Neural cell (in vitro differentiated cells): ENCODE data around the gene PTRH2. TPM values are rescaled to one million over a fixed set of nuclear protein-coding genes. Genes with fewer than 3 reads are reported as not detected.

ENCODE experiments used
- H2AFZ ChIP-seq: fragments of 200-600, 300-800 bp; sonication (generic), shearing (Covaris generic); 2 replicates; pipeline ENCODE4 v1.6.0; 2014; ENCODE audit warnings: low read depth, mild to moderate bottlenecking, antibody characterized with exemption, low read length, moderate library complexity
- H3F3A ChIP-seq: fragments of 200-600 bp; shearing (Covaris generic); 2 replicates; pipeline ENCODE4 v1.6.1; 2016; ENCODE audit warnings: mild to moderate bottlenecking, moderate library complexity, mixed read lengths, antibody characterized with exemption, low read length; ENCODE audit not compliant: insufficient read depth, poor library complexity, severe bottlenecking
- H3K27ac ChIP-seq: fragments of 200-600, 300-800 bp; sonication (generic), shearing (Covaris generic); 2 replicates; pipeline ENCODE4 v1.5.1; 2014; ENCODE audit warnings: mild to moderate bottlenecking, low read length, moderate library complexity
- H3K27me3 ChIP-seq: fragments of 300-800, 200-600 bp; sonication (generic), shearing (Covaris generic); 2 replicates; pipeline ENCODE4 v1.6.0; 2014; ENCODE audit warnings: mild to moderate bottlenecking, low read depth, low read length, moderate library complexity; ENCODE audit not compliant: insufficient read depth
- H3K36me3 ChIP-seq: fragments of 300-800, 200-600 bp; sonication (generic), shearing (Covaris generic); 2 replicates; pipeline ENCODE4 v1.5.1; 2014; ENCODE audit warnings: mild to moderate bottlenecking, antibody characterized with exemption, low read length, moderate library complexity; ENCODE audit not compliant: insufficient read depth
- H3K4me2 ChIP-seq: fragments of 300-800, 200-600 bp; sonication (generic), shearing (Covaris generic); 2 replicates; pipeline ENCODE4 v1.6.0; 2014; ENCODE audit warnings: mild to moderate bottlenecking, low read length
- H3K4me3 ChIP-seq: fragments of 300-800, 200-600 bp; sonication (generic), shearing (Covaris generic); 2 replicates; pipeline ENCODE4 v1.5.1; 2014; ENCODE audit warnings: mild to moderate bottlenecking, low read length, moderate library complexity
- H3K79me2 ChIP-seq: fragments of 200-600 bp; shearing (Covaris generic); replicated peaks from 2 replicates; pipeline ENCODE4 v1.6.0; 2014; ENCODE audit warnings: mild to moderate bottlenecking, low read length, moderate library complexity; ENCODE audit not compliant: insufficient read depth
- H3K9ac ChIP-seq: fragments of 300-800, 200-600 bp; sonication (generic), shearing (Covaris generic); 2 replicates; pipeline ENCODE4 v1.6.1; 2016; ENCODE audit warnings: mild to moderate bottlenecking, low read length, mixed read lengths
- H3K9me2 ChIP-seq: fragments of 200-600 bp; shearing (Covaris generic); 2 replicates; pipeline ENCODE4 v1.6.1; 2016; ENCODE audit warnings: mild to moderate bottlenecking, low read length, mixed read lengths; ENCODE audit not compliant: insufficient read depth
- H3K9me3 ChIP-seq: fragments of 200-600, 300-800 bp; sonication (generic), shearing (Covaris generic); 2 replicates; pipeline ENCODE4 v1.6.1; 2016; ENCODE audit warnings: mild to moderate bottlenecking, mixed run types, low read length, moderate library complexity, mixed read lengths
- H4K20me1 ChIP-seq: fragments of 200-600 bp; shearing (Covaris generic); 2 replicates; pipeline ENCODE4 v1.6.1; 2016; ENCODE audit warnings: mild to moderate bottlenecking, mixed run types; ENCODE audit not compliant: insufficient read depth
- EP300 ChIP-seq: fragments of 450-650 bp; conservative IDR thresholded peaks from 2 replicates; pipeline ENCODE4 v1.6.1; 2014; ENCODE audit warnings: antibody characterized with exemption, mild to moderate bottlenecking, moderate library complexity; ENCODE audit not compliant: poor library complexity, severe bottlenecking
- EZH2 ChIP-seq: fragments of 200-600, 300-800 bp; shearing (Covaris generic), sonication (generic); IDR thresholded peaks from 2 replicates; pipeline ENCODE4 v1.6.1; 2014; ENCODE audit warnings: antibody characterized with exemption, low read length, borderline replicate concordance, mild to moderate bottlenecking; ENCODE audit not compliant: insufficient read depth, poor library complexity, severe bottlenecking
- MXI1 ChIP-seq: fragments of 450-650 bp; conservative IDR thresholded peaks from 2 replicates; pipeline ENCODE4 v1.6.1; 2014; ENCODE audit warnings: antibody characterized with exemption, mild to moderate bottlenecking; ENCODE audit not compliant: poor library complexity, severe bottlenecking
- POLR2AphosphoS5 ChIP-seq: IDR thresholded peaks from 2 replicates; pipeline ENCODE4 v1.6.1; 2012
- RAD21 ChIP-seq: fragments of 450-650 bp; conservative IDR thresholded peaks from 2 replicates; pipeline ENCODE4 v1.6.1; 2014; ENCODE audit warnings: antibody characterized with exemption, mild to moderate bottlenecking, moderate library complexity
- REST ChIP-seq: IDR thresholded peaks from 2 replicates; pipeline ENCODE4 v1.6.1; 2012; ENCODE audit warnings: borderline replicate concordance
- SMC3 ChIP-seq: fragments of 450-650 bp; conservative IDR thresholded peaks from 2 replicates; pipeline ENCODE4 v1.6.1; 2014; ENCODE audit warnings: antibody characterized with exemption, mild to moderate bottlenecking, moderate library complexity; ENCODE audit not compliant: poor library complexity
- TAF1 ChIP-seq: IDR thresholded peaks from 2 replicates; pipeline ENCODE4 v1.6.1; 2012; ENCODE audit warnings: low read depth
- polyA plus RNA-seq: library from polyadenylated mRNA; depleted of rRNA; stranded (reverse); fragments of >200 nt; gene quantifications from 2 replicates; pipeline ENCODE4 v1.2.3, GENCODE V29; 2014
- TF ChIP-seq, protein P1 (sequence below): fragments of 450-650 bp; IDR thresholded peaks from 2 replicates; pipeline ENCODE4 v1.5.1; 2014; ENCODE audit warnings: antibody characterized with exemption, mild to moderate bottlenecking, moderate library complexity; ENCODE audit not compliant: poor library complexity, severe bottlenecking

Gene PTRH2
- polyA plus RNA-seq, 1 donor from 2014 or later: 11.7 TPM

- H3F3A ChIP-seq: no peaks in the 10 kb centered on the region
- no peaks in the 10 kb centered on the region for H4K20me1 ChIP-seq
- no peak overlapping the region for H3K4me3 ChIP-seq
- H3K27me3 ChIP-seq: no peaks in the 10 kb centered on the region
- peaks cover 28% of the 10 kb centered on the region for H3K36me3 ChIP-seq
- no peak overlapping the region for H3K4me2 ChIP-seq
- H3K9ac ChIP-seq: no peak overlapping the region
- H3K9me3 ChIP-seq: no peaks in the 10 kb centered on the region
- peaks cover 4% of the 10 kb centered on the region for H3K79me2 ChIP-seq
- H2AFZ ChIP-seq: no peak overlapping the region
- no peak overlapping the region for H3K27ac ChIP-seq
- TF ChIP-seq POLR2AphosphoS5: no peak
- no peak for TF ChIP-seq MXI1
- TF ChIP-seq, protein P1, sequence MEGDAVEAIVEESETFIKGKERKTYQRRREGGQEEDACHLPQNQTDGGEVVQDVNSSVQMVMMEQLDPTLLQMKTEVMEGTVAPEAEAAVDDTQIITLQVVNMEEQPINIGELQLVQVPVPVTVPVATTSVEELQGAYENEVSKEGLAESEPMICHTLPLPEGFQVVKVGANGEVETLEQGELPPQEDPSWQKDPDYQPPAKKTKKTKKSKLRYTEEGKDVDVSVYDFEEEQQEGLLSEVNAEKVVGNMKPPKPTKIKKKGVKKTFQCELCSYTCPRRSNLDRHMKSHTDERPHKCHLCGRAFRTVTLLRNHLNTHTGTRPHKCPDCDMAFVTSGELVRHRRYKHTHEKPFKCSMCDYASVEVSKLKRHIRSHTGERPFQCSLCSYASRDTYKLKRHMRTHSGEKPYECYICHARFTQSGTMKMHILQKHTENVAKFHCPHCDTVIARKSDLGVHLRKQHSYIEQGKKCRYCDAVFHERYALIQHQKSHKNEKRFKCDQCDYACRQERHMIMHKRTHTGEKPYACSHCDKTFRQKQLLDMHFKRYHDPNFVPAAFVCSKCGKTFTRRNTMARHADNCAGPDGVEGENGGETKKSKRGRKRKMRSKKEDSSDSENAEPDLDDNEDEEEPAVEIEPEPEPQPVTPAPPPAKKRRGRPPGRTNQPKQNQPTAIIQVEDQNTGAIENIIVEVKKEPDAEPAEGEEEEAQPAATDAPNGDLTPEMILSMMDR: no peak
- no peaks in the 10 kb centered on the region for H3K9me2 ChIP-seq
These were observed 55.1 kb downstream of the PTRH2 start for GRCh38 chr17:59652119-59652518.

DNA sequence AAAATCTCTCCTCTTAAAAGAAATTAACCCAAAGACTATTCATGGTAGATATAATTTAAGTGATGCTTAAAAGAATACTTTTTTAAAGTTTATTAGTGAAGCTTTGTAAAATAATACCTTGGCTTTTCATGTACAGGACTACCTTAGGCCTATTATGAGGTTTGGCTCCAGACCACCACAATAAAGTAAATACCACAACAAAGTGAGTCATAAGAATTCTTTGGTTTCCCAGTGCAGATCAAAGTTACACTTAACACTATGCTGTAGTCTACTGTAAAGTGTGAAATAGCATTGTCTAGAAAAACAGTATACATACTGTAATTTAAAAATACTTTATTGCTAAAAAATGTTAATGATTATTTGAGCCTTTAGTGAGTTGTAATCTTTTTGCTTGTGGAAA, 55.9 kb downstream of the PTRH2 start:
- Histone ChIP-seq H3K4me2 (no peak overlapping the region), H3K9me2 (no peaks in the 10 kb centered on the region), H3K27ac (no peak overlapping the region), H3K27me3 (no peaks in the 10 kb centered on the region), H4K20me1 (no peaks in the 10 kb centered on the region), H2AFZ (no peak overlapping the region), H3F3A (no peaks in the 10 kb centered on the region), H3K9me3 (no peaks in the 10 kb centered on the region), H3K36me3 (peaks cover 26% of the 10 kb centered on the region), H3K79me2 (peaks cover 4% of the 10 kb centered on the region), H3K9ac (no peak overlapping the region), H3K4me3 (no peak overlapping the region)
- TF ChIP-seq REST (no peak), RAD21 (no peak), MXI1 (no peak), EP300 (no peak), EZH2 (no peak), TAF1 (no peak), POLR2AphosphoS5 (no peak), SMC3 (no peak)
- TF ChIP-seq, protein P1: no peak
